ENCODE results near the gene WDR36.

Gene WDR36

GRCh38 chr5:111092062-111092853 is at the start of gene WDR36:
WDR36 (plus strand) TSS chr5:111092348; CDS start chr5:111092457, 109 bp downstream.
- in situ Hi-C loops (cut with HindIII; ENCODE audit: low pct_ligation_motif_present, low pct_unique_long_range_greater_than_20kb, low sequenced_read_pairs): no loop called here
- peak; percentile 88 for DNase-seq

- DNase-seq: no peak
- in situ Hi-C loops (cut with HindIII; ENCODE audit: low pct_ligation_motif_present, low pct_unique_long_range_greater_than_20kb, low sequenced_read_pairs): no loop called here
These were observed 48.2 kb upstream of the WDR36 start for GRCh38 chr5:111043712-111044506.

GRCh38 chr5:111058064-111058463 is 34.1 kb upstream of the WDR36 start:
- DNase-seq: no peak
- in situ Hi-C loops (cut with HindIII; ENCODE audit: low pct_ligation_motif_present, low pct_unique_long_range_greater_than_20kb, low sequenced_read_pairs): no loop called here

GRCh38 chr5:111060169-111060568 is 32.0 kb upstream of the WDR36 start:
- no peak for DNase-seq
- in situ Hi-C loops (cut with HindIII; ENCODE audit: low pct_ligation_motif_present, low pct_unique_long_range_greater_than_20kb, low sequenced_read_pairs): no loop called here

- no peak for DNase-seq
- in situ Hi-C loops (cut with HindIII; ENCODE audit: low pct_ligation_motif_present, low pct_unique_long_range_greater_than_20kb, low sequenced_read_pairs): no loop called here
These were observed 30.5 kb upstream of the WDR36 start for GRCh38 chr5:111061618-111062017.

- no peak for DNase-seq
- in situ Hi-C loops (cut with HindIII; ENCODE audit: low pct_ligation_motif_present, low pct_unique_long_range_greater_than_20kb, low sequenced_read_pairs): no loop called here
These were observed 28.3 kb upstream of the WDR36 start for GRCh38 chr5:111063709-111064322.

GRCh38 chr5:111066261-111066938 is 25.7 kb upstream of the WDR36 start:
- DNase-seq: no peak
- in situ Hi-C loops (cut with HindIII; ENCODE audit: low pct_ligation_motif_present, low pct_unique_long_range_greater_than_20kb, low sequenced_read_pairs): no loop called here

- in situ Hi-C loops (cut with HindIII; ENCODE audit: low pct_ligation_motif_present, low pct_unique_long_range_greater_than_20kb, low sequenced_read_pairs): no loop called here
- no peak for DNase-seq
These were observed 23.9 kb upstream of the WDR36 start for GRCh38 chr5:111068213-111068612.

GRCh38 chr5:111069839-111070238 is 22.3 kb upstream of the WDR36 start:
- in situ Hi-C loops (cut with HindIII; ENCODE audit: low pct_ligation_motif_present, low pct_unique_long_range_greater_than_20kb, low sequenced_read_pairs): no loop called here
- no peak for DNase-seq

GRCh38 chr5:111070272-111071134 is 21.6 kb upstream of the WDR36 start:
- no peak for DNase-seq
- in situ Hi-C loops (cut with HindIII; ENCODE audit: low pct_ligation_motif_present, low pct_unique_long_range_greater_than_20kb, low sequenced_read_pairs): no loop called here

GRCh38 chr5:111071413-111071812 is 20.7 kb upstream of the WDR36 start, which contains the start of gene TSLP:
TSLP (plus strand) TSS chr5:111071713; CDS start chr5:111071891, 178 bp downstream.
- no peak for DNase-seq
- in situ Hi-C loops (cut with HindIII; ENCODE audit: low pct_ligation_motif_present, low pct_unique_long_range_greater_than_20kb, low sequenced_read_pairs): no loop called here

- DNase-seq: no peak
- in situ Hi-C loops (cut with HindIII; ENCODE audit: low pct_ligation_motif_present, low pct_unique_long_range_greater_than_20kb, low sequenced_read_pairs): no loop called here
These were observed 19.0 kb upstream of the WDR36 start for GRCh38 chr5:111072949-111073682.

GRCh38 chr5:111074244-111074643 is 17.9 kb upstream of the WDR36 start:
- DNase-seq: no peak
- in situ Hi-C loops (cut with HindIII; ENCODE audit: low pct_ligation_motif_present, low pct_unique_long_range_greater_than_20kb, low sequenced_read_pairs): no loop called here

GRCh38 chr5:111075520-111075919 is 16.6 kb upstream of the WDR36 start:
- in situ Hi-C loops (cut with HindIII; ENCODE audit: low pct_ligation_motif_present, low pct_unique_long_range_greater_than_20kb, low sequenced_read_pairs): no loop called here
- no peak for DNase-seq

- DNase-seq: no peak
- in situ Hi-C loops (cut with HindIII; ENCODE audit: low pct_ligation_motif_present, low pct_unique_long_range_greater_than_20kb, low sequenced_read_pairs): no loop called here
These were observed 16.1 kb upstream of the WDR36 start for GRCh38 chr5:111076091-111076490.

- in situ Hi-C loops (cut with HindIII; ENCODE audit: low pct_ligation_motif_present, low pct_unique_long_range_greater_than_20kb, low sequenced_read_pairs): no loop called here
- no peak for DNase-seq
These were observed 14.5 kb upstream of the WDR36 start for GRCh38 chr5:111077678-111078077.

GRCh38 chr5:111079846-111080245 is 12.3 kb upstream of the WDR36 start:
- in situ Hi-C loops (cut with HindIII; ENCODE audit: low pct_ligation_motif_present, low pct_unique_long_range_greater_than_20kb, low sequenced_read_pairs): no loop called here

More at GRCh38 chr5:111079846-111080245, 12.3 kb upstream of the WDR36 start:
- DNase-seq: no peak

All from ACHN (cell line).